ENCODE measurements around the gene GDPD4. TPM values are rescaled to one million over a fixed set of nuclear protein-coding genes. Genes with fewer than 3 reads are reported as not detected.

Gene GDPD4
- total and polyA plus RNA-seq, 2 of the 4 experiments (the other 2 are of a cell fraction): not detected

GRCh38 chr11:77223797-77224196 is 77.7 kb downstream of the GDPD4 start:
- H2BK5ac ChIP-seq (ENCODE audit: low read depth, low read length, poor library complexity, severe bottlenecking): no peak overlapping the region
- POLR2A ChIA-PET (ENCODE audit: unreplicated experiment): no interaction called here
- H2AK5ac ChIP-seq (ENCODE audit: low read depth, low read length): no peak overlapping the region
- H4K20me1 ChIP-seq (ENCODE audit: insufficient read depth, low read length): no peaks in the 10 kb centered on the region
- H3K4me2 ChIP-seq (ENCODE audit: low read depth, low read length): no peak overlapping the region
- no peak overlapping the region for H3K23ac ChIP-seq (ENCODE audit: low read depth, low read length)
- no peak overlapping the region for H3K14ac ChIP-seq (replicated peaks; ENCODE audit: low read depth, low read length)
- no peak overlapping the region for H2AK9ac ChIP-seq (replicated peaks; ENCODE audit: low read depth, low read length, poor library complexity)
- BruUV-seq (replicated peaks): no TSS peak
- CTCF ChIA-PET: interaction anchor here (0.8 kb wide), 1 partner anchor 74 kb away, joined by 3 read pairs; no protein-coding TSS in a partner anchor
- H3K9me3 ChIP-seq (ENCODE audit: control insufficient read depth, insufficient read depth, low read length): peaks cover 3% of the 10 kb centered on the region; the same call in 1 of the 2 replicates
- no peaks in the 10 kb centered on the region for H3K79me1 ChIP-seq (ENCODE audit: low read depth in 1 of 2, low read length in 2 of 2)
- no peak overlapping the region for H4K91ac ChIP-seq (ENCODE audit: insufficient read depth, low read depth, low read length)
- H3K27me3 ChIP-seq (ENCODE audit: control insufficient read depth, insufficient read depth, low read length): peaks cover 7% of the 10 kb centered on the region
- H2BK20ac ChIP-seq (ENCODE audit: low read depth, low read length): no peak overlapping the region
- no peak overlapping the region for H4K8ac ChIP-seq (ENCODE audit: low read depth in 2 of 2, low read length in 2 of 2)
- H3K9me1 ChIP-seq (ENCODE audit: insufficient read depth, low read length): no peaks in the 10 kb centered on the region
- H3K56ac ChIP-seq (ENCODE audit: extremely low read depth, insufficient read depth, low read length): no peak overlapping the region
- no peak overlapping the region for H4K5ac ChIP-seq (ENCODE audit: low read depth, low read length)
- ATAC-seq (ENCODE audit: low read depth): no peak
- dilution Hi-C loops (cut with HindIII; ENCODE audit: low sequenced_read_pairs, unreplicated experiment): no loop called here
- H2BK120ac ChIP-seq (ENCODE audit: low read depth, low read length): no peak overlapping the region
- WGBS, 2 experiments (ENCODE audit: extremely low coverage in 2 of 2, insufficient read length in 1 of 2): 47% methylated on average over 2 of the region's 9 CpGs; no CpG with 5 or more reads in 1 of the 2 experiments
- in situ Hi-C loops (cut with MboI; ENCODE audit: low sequenced_read_pairs): no loop called here
- no peak for DNase-seq
- H3K36me3 ChIP-seq (ENCODE audit: control insufficient read depth, insufficient read depth, low read length): no peaks in the 10 kb centered on the region
- no peak overlapping the region for H3K27ac ChIP-seq (ENCODE audit: insufficient read depth, low read length)
- H3K4me3 ChIP-seq (ENCODE audit: insufficient read depth, low read depth, low read length): no peak overlapping the region
- no peak overlapping the region for H2AFZ ChIP-seq (replicated peaks; ENCODE audit: low read length, poor library complexity)
- H3K4me1 ChIP-seq (ENCODE audit: control insufficient read depth, insufficient read depth, low read length): no peaks in the 10 kb centered on the region
- TF ChIP-seq CEBPB (IDR thresholded peaks at IDR 0.05; ENCODE audit: low read depth, low read length): no peak
- TF ChIP-seq CHD1 (IDR thresholded peaks at IDR 0.05; ENCODE audit: low read depth, low read length): no peak
- TF ChIP-seq BHLHE40 (IDR thresholded peaks at IDR 0.05; ENCODE audit: low read depth, low read length): no peak
- no peak for TF ChIP-seq RCOR1 (IDR thresholded peaks at IDR 0.05; ENCODE audit: insufficient replicate concordance, low read length)
- no peak for TF ChIP-seq FOS (IDR thresholded peaks at IDR 0.05; ENCODE audit: low read depth, low read length)
- TF ChIP-seq NFE2L2 (IDR thresholded peaks at IDR 0.05; ENCODE audit: low read depth, low read length): no peak
- TF ChIP-seq, protein P1, sequence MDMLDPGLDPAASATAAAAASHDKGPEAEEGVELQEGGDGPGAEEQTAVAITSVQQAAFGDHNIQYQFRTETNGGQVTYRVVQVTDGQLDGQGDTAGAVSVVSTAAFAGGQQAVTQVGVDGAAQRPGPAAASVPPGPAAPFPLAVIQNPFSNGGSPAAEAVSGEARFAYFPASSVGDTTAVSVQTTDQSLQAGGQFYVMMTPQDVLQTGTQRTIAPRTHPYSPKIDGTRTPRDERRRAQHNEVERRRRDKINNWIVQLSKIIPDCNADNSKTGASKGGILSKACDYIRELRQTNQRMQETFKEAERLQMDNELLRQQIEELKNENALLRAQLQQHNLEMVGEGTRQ (IDR thresholded peaks at IDR 0.05; ENCODE audit: low read depth, low read length): no peak
- no peak for TF ChIP-seq SMC3 (IDR thresholded peaks at IDR 0.05; ENCODE audit: low read depth, low read length)
- TF ChIP-seq POLR2A (IDR thresholded peaks at IDR 0.05; ENCODE audit: low read depth, low read length): no peak
- TF ChIP-seq MXI1 (IDR thresholded peaks at IDR 0.05; ENCODE audit: borderline replicate concordance, low read depth, low read length): no peak
- TF ChIP-seq, protein P2, sequence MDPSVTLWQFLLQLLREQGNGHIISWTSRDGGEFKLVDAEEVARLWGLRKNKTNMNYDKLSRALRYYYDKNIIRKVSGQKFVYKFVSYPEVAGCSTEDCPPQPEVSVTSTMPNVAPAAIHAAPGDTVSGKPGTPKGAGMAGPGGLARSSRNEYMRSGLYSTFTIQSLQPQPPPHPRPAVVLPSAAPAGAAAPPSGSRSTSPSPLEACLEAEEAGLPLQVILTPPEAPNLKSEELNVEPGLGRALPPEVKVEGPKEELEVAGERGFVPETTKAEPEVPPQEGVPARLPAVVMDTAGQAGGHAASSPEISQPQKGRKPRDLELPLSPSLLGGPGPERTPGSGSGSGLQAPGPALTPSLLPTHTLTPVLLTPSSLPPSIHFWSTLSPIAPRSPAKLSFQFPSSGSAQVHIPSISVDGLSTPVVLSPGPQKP (IDR thresholded peaks at IDR 0.05; ENCODE audit: borderline replicate concordance, low read depth, low read length): no peak
- no peak overlapping the region for H2BK15ac ChIP-seq (ENCODE audit: low read depth, low read length)
- H3K4ac ChIP-seq (ENCODE audit: low read depth, low read length): no peak overlapping the region
- no peak overlapping the region for H3K9ac ChIP-seq (ENCODE audit: low read depth, low read length)
- no peak overlapping the region for H3K18ac ChIP-seq (ENCODE audit: low read depth, low read length)
- intact Hi-C loops (cut with micrococcal nuclease): no loop called here
